ENCODE data around the gene GMDS.
"Not testable (repeated sequence)": the region's sequence is repeated elsewhere in the genome, so short reads cannot be mapped to it uniquely, and the experiment has no call there.

Gene GMDS

DNA sequence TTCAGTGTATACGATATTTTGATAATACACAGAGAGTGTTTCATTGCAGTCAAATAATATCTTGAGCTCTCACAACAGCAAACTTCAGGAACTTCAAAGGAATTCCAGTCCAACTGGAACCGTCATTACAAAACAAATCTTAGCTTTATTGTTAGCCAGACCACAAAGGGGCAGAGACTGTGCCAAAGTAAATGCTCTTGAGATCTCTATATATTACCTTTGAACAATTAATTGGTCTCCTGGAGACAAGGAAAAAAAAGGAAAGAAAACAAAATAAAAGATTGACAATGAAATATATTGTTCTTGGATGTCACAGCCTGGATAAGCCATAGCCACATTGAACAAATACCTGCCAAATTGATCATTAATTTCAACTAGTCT lies 565.7 kb downstream of the GMDS start:
- DNase-seq (ENCODE audit: low spot score), result no peak

DNA sequence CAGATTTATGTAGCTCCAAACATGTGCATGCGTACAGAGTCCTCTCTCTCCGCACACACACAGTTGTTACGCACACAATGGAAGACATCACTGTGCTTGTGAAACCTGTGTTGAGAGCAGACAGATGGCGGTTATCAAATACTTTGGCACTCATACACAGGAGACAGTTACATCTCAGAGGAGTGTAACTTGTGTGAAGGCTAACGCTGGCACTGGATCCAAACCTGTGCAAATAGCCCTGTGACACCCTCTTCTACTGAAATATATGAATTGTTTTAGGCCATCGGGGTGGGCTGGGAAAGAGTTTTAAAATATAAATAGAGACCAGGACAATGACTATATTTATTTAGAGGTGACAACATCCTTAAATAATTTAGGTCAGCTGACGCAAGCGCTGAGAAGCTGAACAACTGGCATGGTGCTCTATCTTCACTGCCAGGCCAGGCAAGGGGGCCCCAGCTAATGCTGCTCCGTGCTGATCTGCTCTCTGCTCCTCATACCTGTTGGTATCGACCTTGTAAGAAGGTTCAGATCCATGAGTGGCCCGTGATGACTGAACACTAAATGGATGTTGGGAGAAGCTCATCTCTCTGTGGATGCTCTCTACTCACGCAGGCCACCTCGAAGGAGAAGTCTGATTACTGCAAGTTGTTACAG lies 566.2 kb downstream of the GMDS start:
- no peak for DNase-seq (ENCODE audit: low spot score)

DNA sequence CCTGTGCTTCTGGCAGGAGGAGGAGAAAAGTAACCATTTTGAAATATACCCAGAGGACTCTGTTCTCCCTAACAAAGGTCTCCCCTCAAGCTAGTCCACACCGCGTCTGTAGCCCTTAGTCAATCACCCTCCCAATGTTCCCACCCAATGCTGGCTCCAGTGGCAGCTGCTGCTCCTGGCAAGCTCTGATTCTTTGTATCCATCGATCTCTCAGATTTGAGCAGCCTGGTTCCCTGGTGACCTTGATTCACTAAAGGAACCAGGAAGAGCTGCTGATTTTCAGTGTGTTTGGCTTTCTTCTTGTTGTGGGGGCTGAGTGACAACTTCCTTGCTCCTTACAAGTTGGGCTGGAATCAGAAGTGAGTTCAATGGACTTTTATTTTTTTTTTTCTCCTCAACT lies 567.2 kb downstream of the GMDS start:
- no peak for DNase-seq (ENCODE audit: low spot score)

DNA sequence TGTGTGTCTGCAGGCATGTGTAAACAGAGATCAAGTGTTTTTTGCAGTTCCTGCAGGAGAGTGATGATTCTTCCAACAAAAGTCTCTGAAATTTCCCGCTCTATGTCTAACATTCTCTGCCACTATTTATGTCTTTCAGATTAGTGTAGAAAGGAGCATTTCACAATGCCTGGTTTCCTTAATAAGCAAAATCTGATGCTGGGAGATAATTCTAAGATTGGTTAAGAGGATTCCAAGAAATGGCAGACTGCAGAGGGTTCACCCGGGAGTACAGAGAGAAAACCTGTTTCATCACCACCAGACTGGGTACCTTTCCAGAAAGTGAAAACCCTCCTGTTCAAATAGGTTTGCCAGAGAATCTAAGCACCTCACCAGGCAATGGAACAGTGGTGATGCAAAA lies 573.0 kb downstream of the GMDS start:
- DNase-seq (ENCODE audit: low spot score), result no peak

DNA sequence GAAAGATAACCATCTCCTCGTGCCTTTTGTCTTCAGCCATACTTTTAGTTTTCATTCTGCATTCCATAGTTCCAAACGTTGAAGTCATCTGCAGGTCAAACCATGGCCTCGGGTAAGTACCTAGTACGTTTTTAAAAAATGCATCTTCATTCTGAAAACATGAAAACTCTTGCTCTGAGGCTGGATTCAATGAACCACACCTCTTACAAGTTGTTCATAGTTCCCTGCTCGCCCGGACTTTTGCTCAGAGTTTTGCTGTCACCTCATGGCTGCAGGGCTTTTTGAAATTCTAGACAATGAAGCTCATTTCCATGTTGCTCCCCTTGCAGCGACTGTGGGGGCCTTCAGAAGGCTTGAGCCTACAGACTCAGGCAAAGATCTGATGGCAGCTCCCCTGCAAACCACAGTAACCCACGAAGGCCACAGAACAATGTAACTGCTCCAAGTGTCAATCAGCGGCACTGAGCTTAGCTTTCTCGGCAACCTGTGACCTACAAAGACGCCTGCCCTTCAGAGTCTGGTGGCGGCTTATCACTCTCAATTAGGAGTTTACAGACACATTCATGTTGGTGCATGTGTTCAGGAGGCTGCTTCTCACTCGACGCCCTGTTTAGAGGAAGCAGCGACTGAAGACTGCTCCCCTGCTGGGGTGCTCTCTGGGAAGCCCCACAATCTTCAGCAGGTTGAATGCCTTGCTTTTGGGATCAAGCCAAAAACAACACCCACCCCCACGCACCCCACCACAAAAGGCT lies 574.5 kb downstream of the GMDS start:
- no peak for DNase-seq (ENCODE audit: low spot score)

DNA sequence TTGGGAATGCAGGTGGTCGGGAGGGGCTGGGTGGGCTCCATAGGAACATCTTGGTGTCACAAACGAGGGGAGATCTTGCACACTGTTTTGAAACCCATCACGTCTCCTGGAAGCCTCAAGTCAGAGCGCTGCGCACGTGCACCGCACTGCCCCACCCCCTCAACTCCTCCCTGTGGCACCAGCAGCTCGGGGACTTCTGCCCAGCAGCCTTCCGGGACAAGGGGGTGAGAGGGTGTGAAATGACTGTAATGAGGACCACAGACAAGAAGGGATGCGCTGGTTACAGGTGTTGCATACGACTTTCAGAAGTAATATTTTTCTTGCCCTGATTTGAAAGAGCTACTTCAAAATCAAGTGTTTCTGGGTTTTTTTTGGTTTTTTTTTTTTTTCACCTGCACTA lies 575.4 kb downstream of the GMDS start:
- DNase-seq (ENCODE audit: low spot score), result no peak

DNA sequence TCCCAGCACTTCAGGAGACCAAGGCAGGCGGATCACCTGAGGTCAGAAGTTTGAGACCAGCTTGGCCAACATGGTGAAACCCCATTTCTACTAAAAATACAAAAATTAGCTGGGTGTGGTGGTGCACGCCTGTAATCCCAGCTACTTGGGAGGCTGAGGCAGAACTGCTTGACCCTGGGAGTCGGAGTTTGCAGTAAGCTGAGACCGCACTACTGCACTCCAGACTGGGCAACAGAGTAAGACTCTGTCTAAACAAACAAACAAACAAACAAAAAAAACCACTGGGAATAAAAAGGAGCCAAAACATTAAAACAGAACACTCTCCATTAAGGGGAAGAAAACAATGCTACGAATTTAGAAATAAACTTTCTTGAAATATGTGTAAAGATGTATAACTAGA lies 576.9 kb downstream of the GMDS start:
- DNase-seq (ENCODE audit: low spot score), result not testable (repeated sequence)

DNA sequence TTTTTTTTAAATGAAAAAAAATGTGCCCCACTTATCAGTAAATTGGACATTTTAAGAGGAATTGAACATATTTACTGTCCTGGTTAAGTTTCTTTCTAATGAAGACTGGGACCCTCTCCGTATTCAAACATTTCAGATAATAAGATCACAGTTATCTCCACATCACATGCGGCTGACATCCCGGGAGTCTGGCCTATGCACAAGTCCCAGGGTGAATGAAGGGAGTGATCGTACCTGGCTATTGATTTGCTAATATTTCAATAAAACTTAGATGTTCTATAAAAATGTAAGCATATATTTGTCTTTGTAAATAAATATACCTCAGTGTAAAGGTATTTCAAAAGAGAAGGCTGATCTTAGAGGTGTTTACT lies 577.6 kb downstream of the GMDS start:
- no peak for DNase-seq (ENCODE audit: low spot score)

DNA sequence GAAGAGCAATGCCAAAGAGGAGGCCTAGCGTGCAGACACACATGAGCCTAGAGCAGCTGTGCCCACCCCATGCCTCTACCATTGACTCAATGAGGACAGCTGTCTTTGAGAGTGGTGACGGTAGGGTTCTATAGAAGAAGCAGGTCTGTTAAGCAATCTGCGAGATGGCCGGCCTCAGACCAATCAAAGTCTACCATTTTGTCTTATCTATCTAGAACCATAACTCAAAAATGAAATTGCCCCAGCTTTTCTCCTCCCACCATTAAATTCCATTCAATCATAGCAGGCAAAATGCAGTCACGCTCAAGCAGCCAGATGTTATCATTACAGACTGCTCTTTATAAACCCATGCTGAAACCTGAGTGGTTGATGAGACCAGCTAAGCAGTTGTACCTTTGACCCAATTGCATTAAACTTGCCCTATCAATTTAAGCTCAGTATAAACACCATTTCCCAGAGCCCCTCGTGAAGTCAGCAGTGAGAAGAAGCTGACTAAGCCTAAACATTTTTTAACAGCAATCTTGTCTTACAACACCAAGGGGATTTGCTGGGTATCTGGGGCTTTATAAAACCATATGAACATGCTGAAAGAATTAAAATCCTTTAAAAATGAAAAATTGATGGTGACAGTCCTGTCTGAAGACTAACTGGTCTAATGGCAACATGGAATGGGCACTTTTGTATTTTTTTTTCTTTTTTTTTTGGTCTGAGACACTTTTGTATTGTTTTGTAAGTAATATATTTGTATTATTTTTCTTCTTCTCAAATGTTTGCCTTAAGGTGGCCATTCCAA lies 578.2 kb downstream of the GMDS start:
- no peak for DNase-seq (ENCODE audit: low spot score)

DNA sequence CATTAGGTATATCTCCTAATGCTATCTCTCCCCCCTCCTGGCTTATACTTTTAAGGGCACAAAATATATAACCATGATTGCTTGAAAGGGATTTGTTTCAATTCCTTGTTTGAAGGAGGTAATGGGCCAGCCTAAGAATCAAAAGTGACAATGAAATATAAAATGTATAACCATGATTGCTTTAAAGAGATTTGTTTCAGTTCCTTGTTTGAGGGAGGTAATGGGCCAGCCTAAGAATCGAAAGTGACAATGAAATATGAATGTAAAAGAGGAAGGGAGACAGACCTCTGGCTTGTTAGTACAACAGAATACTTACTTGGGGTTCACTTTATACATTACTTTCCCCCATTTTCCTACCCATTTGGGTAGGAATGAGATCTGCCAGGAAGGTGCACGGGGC lies 580.2 kb downstream of the GMDS start:
- DNase-seq (ENCODE audit: low spot score), result no peak

DNA sequence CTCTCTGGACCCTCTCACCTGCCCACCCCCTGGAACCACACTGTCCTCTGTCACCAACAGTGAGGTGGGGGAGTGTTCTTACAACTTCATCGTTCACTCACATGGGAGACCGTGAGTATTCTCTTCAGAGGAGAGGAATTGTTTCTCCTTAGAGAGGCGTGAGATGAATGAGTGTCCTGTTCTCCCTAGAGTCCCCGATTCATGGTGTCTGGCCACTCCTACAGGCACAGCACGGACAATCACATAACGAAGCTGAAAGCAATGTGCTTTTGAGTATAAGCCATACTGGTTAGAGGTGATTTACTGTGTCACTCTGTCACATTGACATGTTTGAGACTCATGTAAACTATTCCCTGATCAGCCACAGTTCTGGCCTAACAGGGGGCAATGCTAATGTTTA lies 581.1 kb downstream of the GMDS start:
- no peak for DNase-seq (ENCODE audit: low spot score)

DNA sequence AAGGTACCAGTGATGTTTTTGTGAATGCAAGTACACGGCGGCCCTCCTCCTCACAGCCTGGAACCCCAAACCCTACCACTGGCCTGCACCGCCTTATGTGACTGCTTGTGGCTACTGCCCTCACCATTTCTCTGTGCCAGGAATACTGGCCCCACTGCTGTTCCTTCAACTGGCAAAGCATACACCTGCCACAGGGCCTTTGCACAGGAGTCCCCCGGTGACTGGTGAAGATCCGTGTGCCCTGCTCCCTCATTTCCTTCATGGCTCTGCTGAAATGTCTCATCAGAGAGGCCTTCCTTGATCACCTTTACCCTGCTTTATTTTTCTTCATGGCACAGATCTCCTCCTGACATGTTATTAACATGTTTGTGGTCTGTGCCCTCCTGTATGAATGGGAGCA lies 581.9 kb downstream of the GMDS start:
- DNase-seq (ENCODE audit: low spot score), result no peak

DNA sequence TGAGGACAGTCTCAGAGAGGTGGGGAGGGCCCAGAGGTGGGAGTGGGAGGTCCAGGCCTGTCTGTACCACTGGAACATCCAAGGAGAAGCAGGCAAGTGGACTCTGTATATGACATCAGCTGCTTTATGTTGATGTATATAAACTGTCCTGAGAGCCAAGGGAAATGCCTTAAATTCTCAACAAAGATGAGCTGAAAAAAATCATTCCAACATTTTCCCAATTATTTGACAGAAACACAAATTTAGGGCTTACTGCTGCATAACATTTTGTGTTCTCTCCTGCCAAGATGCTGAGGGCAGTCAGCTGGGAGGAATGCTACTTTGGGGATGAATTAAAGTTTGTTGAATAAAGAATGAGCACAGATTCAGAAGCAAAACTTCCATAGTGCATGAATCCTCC lies 582.9 kb downstream of the GMDS start:
- DNase-seq (ENCODE audit: low spot score), result no peak

DNA sequence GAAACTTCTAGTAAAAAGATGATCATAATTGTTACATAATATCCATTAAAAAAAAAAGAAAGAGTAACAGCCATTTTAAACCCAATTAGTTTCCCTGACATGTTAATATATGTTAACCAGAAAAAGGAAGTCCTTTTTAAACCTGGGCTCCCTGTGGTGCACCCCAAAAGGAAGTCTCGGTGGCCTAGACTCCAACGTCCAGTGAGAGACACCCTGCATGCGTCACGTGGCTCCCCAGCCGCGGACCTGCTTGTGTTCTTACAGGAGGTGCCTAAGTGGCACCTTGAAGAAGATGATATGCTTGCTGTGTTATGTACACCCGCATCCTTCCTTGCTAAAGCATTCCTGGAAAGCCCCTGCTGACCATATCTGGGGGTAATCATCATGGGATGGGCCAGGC lies 585.6 kb downstream of the GMDS start:
- DNase-seq (ENCODE audit: low spot score), result no peak

DNA sequence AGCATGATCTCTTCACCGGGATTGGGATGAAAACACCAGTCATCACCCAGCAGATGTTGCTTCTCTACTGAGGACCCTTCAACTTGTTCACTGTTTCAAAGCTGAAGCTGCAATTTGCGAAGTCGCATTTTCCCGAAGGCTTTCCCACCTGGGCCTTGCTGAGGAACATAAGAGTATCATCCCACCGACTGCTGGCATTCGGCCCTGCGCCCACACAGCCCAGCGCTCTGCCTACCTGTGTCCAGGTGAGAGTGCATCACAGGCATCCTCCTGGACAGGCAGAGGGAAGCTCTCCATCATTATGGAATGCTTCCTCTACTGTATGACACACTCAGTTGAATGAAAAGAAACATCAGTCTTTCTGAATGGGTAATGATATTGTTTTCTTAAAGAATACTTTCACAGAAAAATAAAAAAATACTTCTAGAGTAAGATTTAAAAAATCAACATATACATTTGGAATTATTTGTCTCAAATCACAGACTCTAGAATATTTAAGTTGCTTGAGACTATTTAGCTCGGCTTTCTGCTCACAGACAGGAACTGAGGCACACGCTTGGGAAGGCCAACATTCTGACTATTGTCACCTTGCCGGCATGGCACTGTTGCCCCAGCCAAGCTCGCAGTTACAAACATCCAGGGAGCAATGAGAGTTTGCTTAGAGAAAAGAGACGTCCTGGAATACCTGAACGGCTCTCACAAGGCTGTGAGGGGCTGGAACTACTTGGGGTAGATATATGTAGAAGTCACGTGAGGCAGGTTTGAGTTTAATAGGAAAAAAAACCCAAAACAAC lies 587.0 kb downstream of the GMDS start:
- no peak for DNase-seq (ENCODE audit: low spot score)

DNA sequence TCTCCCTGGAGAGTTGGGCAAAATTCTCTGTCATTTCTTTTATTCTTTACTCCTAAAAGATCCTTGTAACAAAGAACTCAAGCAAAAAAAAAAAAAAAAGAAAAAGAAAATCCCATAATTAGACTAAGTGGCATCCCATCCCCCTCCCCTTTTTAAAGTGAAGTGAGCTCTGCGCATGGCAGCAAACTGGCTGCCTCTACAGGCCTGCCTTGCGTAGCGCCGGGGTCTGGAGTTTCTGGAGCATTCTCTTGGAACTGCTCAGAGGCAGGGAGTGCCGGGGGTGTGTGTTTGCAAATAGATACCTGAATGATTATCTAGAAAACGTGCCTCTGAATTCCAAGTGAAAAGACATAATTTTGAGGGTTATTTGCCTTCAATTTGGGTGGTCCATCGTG lies 587.6 kb downstream of the GMDS start:
- no peak for DNase-seq (ENCODE audit: low spot score)

DNA sequence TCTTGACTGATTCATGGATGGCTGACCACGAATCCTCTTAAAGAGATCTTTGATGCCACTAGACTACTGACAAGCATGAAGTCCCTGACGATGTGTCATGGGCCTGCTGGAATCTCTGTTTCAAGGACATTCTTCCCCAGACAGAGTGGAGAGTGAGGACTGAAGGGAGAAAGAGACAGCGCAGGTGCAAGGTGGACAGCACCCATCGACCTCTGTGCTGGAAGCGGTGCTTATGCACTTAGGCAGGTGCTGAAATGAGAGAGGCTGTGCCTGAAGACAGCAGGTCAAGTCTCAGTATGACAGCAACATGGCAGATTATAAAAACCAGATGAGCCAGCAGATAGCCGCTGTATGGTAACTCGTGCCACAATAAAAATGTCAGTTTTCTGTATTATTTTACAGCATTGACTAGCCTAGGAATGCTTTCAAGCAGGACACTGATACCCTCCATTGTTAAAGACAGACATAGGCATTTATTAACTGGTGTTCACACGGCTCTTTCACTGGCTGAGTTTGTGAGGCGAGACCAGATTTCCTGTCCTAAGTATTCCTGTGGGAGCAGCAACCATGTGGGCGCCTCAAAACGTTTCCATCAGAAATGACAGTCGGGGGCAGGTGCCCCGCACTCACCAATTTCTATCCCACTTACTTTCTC lies 588.2 kb downstream of the GMDS start:
- no peak for DNase-seq (ENCODE audit: low spot score)

DNA sequence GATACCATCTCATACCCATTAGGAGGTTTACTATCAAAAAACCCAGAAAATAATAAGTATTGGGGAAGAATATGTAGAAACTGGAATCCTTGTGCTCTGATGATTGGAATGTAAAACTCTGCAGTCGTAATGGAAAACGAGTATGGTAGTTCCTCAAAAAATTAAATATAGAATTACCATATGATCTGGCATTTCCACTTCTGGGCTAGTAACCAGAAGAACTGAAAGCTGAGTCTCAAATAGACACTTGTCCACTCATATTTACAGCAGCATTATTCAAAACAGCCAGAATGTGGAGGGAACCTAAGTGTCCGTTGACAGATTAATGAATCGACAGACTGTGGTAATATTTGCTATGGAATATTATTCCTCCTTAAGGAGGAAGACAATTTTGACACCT lies 591.4 kb downstream of the GMDS start:
- DNase-seq (ENCODE audit: low spot score), result no peak

DNA sequence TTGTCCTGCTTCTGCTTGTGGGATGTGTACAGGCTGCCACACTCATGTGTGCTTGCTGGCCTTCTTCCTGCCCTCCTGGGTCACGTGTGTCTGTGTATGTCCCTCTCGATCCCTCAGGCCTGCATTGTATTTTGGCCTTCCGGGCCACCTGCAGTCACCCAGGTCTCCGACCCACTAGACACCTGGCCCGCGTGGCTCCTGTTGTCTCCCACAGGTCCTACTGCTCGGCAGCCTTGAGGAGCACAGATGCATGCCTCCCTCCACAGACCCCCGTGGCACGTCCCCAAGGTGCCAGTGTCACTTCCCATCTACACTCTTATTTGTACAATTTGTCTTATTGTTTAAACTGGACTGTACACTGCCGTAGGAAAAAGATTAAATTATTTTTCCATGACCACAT lies 592.6 kb downstream of the GMDS start:
- DNase-seq (ENCODE audit: low spot score), result no peak

DNA sequence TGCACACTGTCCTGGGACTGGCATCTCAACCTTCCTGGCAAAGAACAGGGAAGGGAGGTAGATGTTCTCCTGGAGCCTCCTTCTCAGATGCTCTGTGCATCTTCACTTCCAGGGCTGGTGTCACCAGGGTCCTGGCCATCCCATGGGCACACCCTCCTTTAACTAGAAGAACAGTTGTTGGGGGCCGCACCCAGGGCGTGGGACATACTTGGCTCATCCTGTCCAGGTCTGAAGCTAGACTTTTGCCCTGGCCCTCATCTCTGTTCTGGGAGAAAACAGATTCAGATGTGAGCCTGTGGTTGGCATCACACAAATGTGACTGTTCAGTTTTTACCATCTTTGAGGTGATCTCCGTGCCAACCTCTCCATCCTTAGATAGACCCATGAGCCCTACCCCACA lies 594.0 kb downstream of the GMDS start:
- DNase-seq (ENCODE audit: low spot score), result no peak

DNA sequence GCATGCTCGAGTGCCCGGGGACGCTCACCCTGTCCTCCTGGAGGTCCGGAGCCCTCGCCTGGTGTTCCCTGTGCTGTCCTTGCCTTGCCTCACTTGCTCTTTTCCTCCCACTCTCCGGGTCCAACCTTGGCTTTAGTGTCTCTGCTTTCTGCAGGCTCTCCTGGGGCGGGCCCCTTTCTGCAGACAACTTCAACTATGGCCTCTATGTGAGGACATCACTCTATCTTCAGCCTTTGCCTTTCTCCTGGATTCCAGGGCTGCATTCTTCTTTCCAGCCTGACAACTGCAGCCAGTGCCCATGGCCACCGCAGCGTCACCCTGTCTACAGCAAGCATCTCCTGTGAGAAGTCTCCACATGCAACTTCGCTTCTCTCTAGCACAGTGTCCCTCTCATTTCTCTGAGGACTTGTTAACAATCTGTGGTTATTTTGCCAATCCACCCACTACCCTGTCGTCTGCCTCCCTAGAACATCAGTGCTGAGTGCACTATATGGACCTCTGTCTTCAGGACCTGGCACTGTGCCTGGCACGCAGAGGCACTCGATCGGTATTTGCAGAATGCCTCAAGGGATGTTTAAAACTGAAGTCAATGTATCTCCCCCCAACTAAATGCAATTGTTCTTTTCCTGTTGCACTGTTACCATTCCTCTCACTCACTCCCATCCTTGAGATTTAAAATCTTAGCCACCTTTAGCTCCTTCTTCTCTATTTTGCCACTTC lies 599.8 kb downstream of the GMDS start:
- no peak for DNase-seq (ENCODE audit: low spot score)
